Keratinocyte (primary cell): Measurements from ENCODE around the gene HKDC1. TPM values are rescaled to one million over a fixed set of nuclear protein-coding genes. Genes with fewer than 3 reads are reported as not detected.
"Not testable (repeated sequence)": the region's sequence is repeated elsewhere in the genome, so short reads cannot be mapped to it uniquely, and the experiment has no call there.

Experiments
- DNase-seq: peaks from one replicate; pipeline ENCODE4 v3.0.0-alpha.2; 2011; ENCODE audit warnings: low read depth, missing footprints, low spot score
- FAIRE-seq: peaks from 2 replicates; lab custom pipeline; 2011; peaks lifted over from hg19 to GRCh38; lab: Jason Lieb, UNC
- H2AFZ ChIP-seq: 2 replicates; pipeline ENCODE4 v1.6.0; 2012; ENCODE audit warnings: low read length, control low read depth, inconsistent platforms; ENCODE audit not compliant: control insufficient read depth
- H3K27ac ChIP-seq: 2 replicates; pipeline ENCODE4 v1.5.1; 2011; ENCODE audit warnings: low read length; ENCODE audit not compliant: control insufficient read depth, insufficient read depth
- H3K27me3 ChIP-seq: 3 replicates; pipeline ENCODE4 v1.6.0; 2011; ENCODE audit warnings: low read length; ENCODE audit not compliant: control insufficient read depth, insufficient read depth; ENCODE audit errors: extremely low read depth
- H3K36me3 ChIP-seq, 2 experiments: 2 replicates in 1 of 2; 3 replicates in 1 of 2; pipeline ENCODE4 v1.5.1; 2011; ENCODE audit warnings: low read length in 2 of 2, mild to moderate bottlenecking in 1 of 2; ENCODE audit not compliant: control insufficient read depth in 2 of 2, insufficient read depth in 2 of 2; ENCODE audit errors: extremely low read depth in 1 of 2
- H3K4me1 ChIP-seq: 3 replicates; pipeline ENCODE4 v1.5.1; 2011; ENCODE audit warnings: low read length; ENCODE audit not compliant: control insufficient read depth, insufficient read depth; ENCODE audit errors: extremely low read depth
- H3K4me2 ChIP-seq: 3 replicates; pipeline ENCODE4 v1.6.0; 2011; ENCODE audit warnings: low read depth, low read length; ENCODE audit not compliant: control insufficient read depth, insufficient read depth; ENCODE audit errors: extremely low read depth
- H3K4me3 ChIP-seq, 3 experiments: fragments of 200-600 bp in 1 of 3; sonication (generic) in 1 of 3; 2 replicates in 2 of 3; 3 replicates in 1 of 3; pipeline ENCODE4 v1.5.1; 2011 to 2016; ENCODE audit warnings: low read length in 3 of 3, mild to moderate bottlenecking in 3 of 3, control low read depth in 2 of 3, inconsistent platforms in 1 of 3, low read depth in 1 of 3, mixed read lengths in 1 of 3, mixed run types in 1 of 3, moderate library complexity in 1 of 3; ENCODE audit not compliant: control insufficient read depth in 2 of 3, insufficient read depth in 2 of 3; ENCODE audit errors: extremely low read depth in 1 of 3
- H3K79me2 ChIP-seq: 2 replicates; pipeline ENCODE4 v1.6.0; 2012; ENCODE audit warnings: low read length; ENCODE audit not compliant: control insufficient read depth, insufficient read depth
- H3K9ac ChIP-seq: 3 replicates; pipeline ENCODE4 v1.6.0; 2011; ENCODE audit warnings: low read length; ENCODE audit not compliant: control insufficient read depth, insufficient read depth; ENCODE audit errors: extremely low read depth
- H3K9me1 ChIP-seq: 3 replicates; pipeline ENCODE4 v1.6.0; 2011; ENCODE audit warnings: low read length; ENCODE audit not compliant: control insufficient read depth, insufficient read depth; ENCODE audit errors: extremely low read depth
- H3K9me3 ChIP-seq: 2 replicates; pipeline ENCODE4 v1.5.1; 2012; ENCODE audit warnings: low read depth, low read length; ENCODE audit not compliant: control insufficient read depth
- H4K20me1 ChIP-seq: 3 replicates; pipeline ENCODE4 v1.6.0; 2011; ENCODE audit warnings: low read length; ENCODE audit not compliant: control insufficient read depth, insufficient read depth; ENCODE audit errors: extremely low read depth
- CTCF ChIP-seq, 3 experiments: IDR thresholded peaks in 1 of 3; conservative IDR thresholded peaks in 1 of 3; optimal IDR thresholded peaks in 1 of 3; 2 replicates in 2 of 3; 3 replicates in 1 of 3; pipeline versions ENCODE3 to v1.5.1; 2011; ENCODE audit warnings: low read length in 3 of 3, mild to moderate bottlenecking in 3 of 3, moderate library complexity in 2 of 3, control low read depth in 1 of 3, inconsistent platforms in 1 of 3; ENCODE audit not compliant: insufficient read depth in 2 of 3; ENCODE audit errors: extremely low read depth in 1 of 3
- EZH2 ChIP-seq: IDR thresholded peaks from one replicate; pipeline ENCODE4 v1.6.1; 2012; ENCODE audit warnings: inconsistent platforms, mild to moderate bottlenecking, low read length, moderate library complexity
- dilution Hi-C: fragments of 300-500 bp; cut with MboI; formaldehyde crosslinking; loops from one replicate; pipeline ENCODE4 v1.7.0; 2020; ENCODE audit warnings: low sequenced_read_pairs; ENCODE audit not compliant: extremely low pct_ligation_motif_present
- polyA plus RNA-seq, 5 experiments: library from polyadenylated mRNA; depleted of rRNA in 3 of 5; stranded (reverse) in 3 of 5; stranded (forward) in 1 of 5; unstranded in 1 of 5; fragments of >200 nt; gene quantifications; 1 replicate in 1 of 5; 2 replicates in 3 of 5; 3 replicates in 1 of 5; pipeline versions ENCODE4 v1.2.1 to v1.2.3, GENCODE V29; 2011 to 2012; ENCODE audit warnings: missing spikeins in 2 of 5, low read depth in 1 of 5, low replicate concordance in 1 of 5

HKDC1 gene
- polyA plus RNA-seq, 1 donor (not counting 4 experiments of a cell fraction or from before 2014, with no cell fraction given), result 0.33 TPM

- Histone ChIP-seq H3K36me3 (no peaks in the 10 kb centered on the region), H3K9ac (no peak overlapping the region), H3K79me2 (no peaks in the 10 kb centered on the region), H3K4me2 (no peak overlapping the region), H4K20me1 (no peaks in the 10 kb centered on the region), H3K9me1 (no peaks in the 10 kb centered on the region), H3K9me3 (no peaks in the 10 kb centered on the region), H3K27ac (no peak overlapping the region), H2AFZ (no peak overlapping the region), H3K27me3 (no peaks in the 10 kb centered on the region), H3K4me3 (no peak overlapping the region), H3K4me1 (peaks cover 3% of the 10 kb centered on the region)
- DNase-seq, result no peak
- TF ChIP-seq EZH2 (no peak), CTCF (optimal IDR thresholded peaks at IDR 0.05 in 1 of 3, IDR thresholded peaks at IDR 0.05 in 1 of 3, conservative IDR thresholded peaks at IDR 0.05 in 1 of 3; ENCODE audit: extremely low read depth in 1 of 3, insufficient read depth in 2 of 3, low read length in 3 of 3) (no peak)
- FAIRE-seq, result no peak
- dilution Hi-C loops, result no loop called here
These were observed 86.3 kb downstream of the HKDC1 start for GRCh38 chr10:69306421-69306820.

- H3K9ac ChIP-seq, result no peak overlapping the region
- H3K4me3 ChIP-seq, result no peak overlapping the region
- no peak overlapping the region for H3K27ac ChIP-seq
- FAIRE-seq (no peak), DNase-seq (no peak)
- no peaks in the 10 kb centered on the region for H3K9me1 ChIP-seq
- no peaks in the 10 kb centered on the region for H3K9me3 ChIP-seq
- no peaks in the 10 kb centered on the region for H3K36me3 ChIP-seq
- peaks cover 3% of the 10 kb centered on the region for H3K4me1 ChIP-seq
- no peaks in the 10 kb centered on the region for H3K79me2 ChIP-seq
- no peak overlapping the region for H2AFZ ChIP-seq
- no peak overlapping the region for H3K4me2 ChIP-seq
- no peaks in the 10 kb centered on the region for H4K20me1 ChIP-seq
- dilution Hi-C loops, result no loop called here
- no peak for TF ChIP-seq EZH2
- TF ChIP-seq CTCF (optimal IDR thresholded peaks at IDR 0.05 in 1 of 3, IDR thresholded peaks at IDR 0.05 in 1 of 3, conservative IDR thresholded peaks at IDR 0.05 in 1 of 3; ENCODE audit: extremely low read depth in 1 of 3, insufficient read depth in 2 of 3, low read length in 3 of 3), result no peak
- H3K27me3 ChIP-seq, result no peaks in the 10 kb centered on the region
These were observed 87.3 kb downstream of the HKDC1 start for GRCh38 chr10:69307434-69307833.

GRCh38 chr10:69308304-69308703 lies 88.2 kb downstream of the HKDC1 start:
- H3K9me3 ChIP-seq, H3K27me3 ChIP-seq, H3K4me1 ChIP-seq, H3K79me2 ChIP-seq, H3K4me3 ChIP-seq, dilution Hi-C loops, DNase-seq, H3K36me3 ChIP-seq, H2AFZ ChIP-seq, H3K27ac ChIP-seq, H3K4me2 ChIP-seq, FAIRE-seq, H3K9ac ChIP-seq, H4K20me1 ChIP-seq, H3K9me1 ChIP-seq: not testable (repeated sequence)
